Loucy (cell line): Measurements from ENCODE around the gene TOR4A.
"Not testable (repeated sequence)": the region's sequence is repeated elsewhere in the genome, so short reads cannot be mapped to it uniquely, and the experiment has no call there.

ENCODE experiments used
- H2AFZ ChIP-seq: fragments of 200-600 bp; sonication (generic); 2 replicates; pipeline ENCODE4 v1.6.0; 2016; ENCODE audit warnings: antibody characterized with exemption, mild to moderate bottlenecking, low read length, moderate library complexity
- H3F3A ChIP-seq: fragments of 200-600 bp; 2 replicates; pipeline ENCODE4 v1.6.0; 2016; ENCODE audit warnings: antibody characterized with exemption, low read depth, mild to moderate bottlenecking
- H3K27me3 ChIP-seq: fragments of 200-600 bp; sonication (generic); 2 replicates; pipeline ENCODE4 v1.6.1; 2014; ENCODE audit warnings: low read length, mild to moderate bottlenecking; ENCODE audit not compliant: insufficient read depth, poor library complexity, severe bottlenecking
- H3K36me3 ChIP-seq: fragments of 200-600 bp; sonication (generic); 2 replicates; pipeline ENCODE4 v1.6.1; 2016; ENCODE audit warnings: low read length; ENCODE audit not compliant: insufficient read depth
- H3K4me1 ChIP-seq: fragments of 200-600 bp; sonication (generic); 2 replicates; pipeline ENCODE4 v1.5.1; 2014; ENCODE audit warnings: low read length, mild to moderate bottlenecking; ENCODE audit not compliant: insufficient read depth, poor library complexity, severe bottlenecking
- H3K4me2 ChIP-seq: fragments of 200-600 bp; sonication (generic); 2 replicates; pipeline ENCODE4 v1.6.0; 2014; ENCODE audit warnings: antibody characterized with exemption, low read length, low read depth, mild to moderate bottlenecking; ENCODE audit not compliant: poor library complexity, severe bottlenecking
- H3K4me3 ChIP-seq: fragments of 200-600 bp; sonication (generic); 2 replicates; pipeline ENCODE4 v1.5.1; 2014; ENCODE audit warnings: low read length, mild to moderate bottlenecking, mixed read lengths; ENCODE audit not compliant: poor library complexity, severe bottlenecking
- H3K79me2 ChIP-seq: fragments of 200-600 bp; sonication (generic); 2 replicates; pipeline ENCODE4 v1.6.1; 2014; ENCODE audit warnings: low read length; ENCODE audit not compliant: insufficient read depth
- H3K9ac ChIP-seq: fragments of 200-600 bp; sonication (generic); 2 replicates; pipeline ENCODE4 v1.6.0; 2014; ENCODE audit warnings: mild to moderate bottlenecking, low read depth, low read length, moderate library complexity; ENCODE audit not compliant: poor library complexity, severe bottlenecking
- H3K9me2 ChIP-seq: fragments of 200-600 bp; sonication (generic); replicated peaks from 2 replicates; pipeline ENCODE4 v1.6.1; 2016; ENCODE audit warnings: low read depth, low read length, mixed read lengths
- H3K9me3 ChIP-seq: fragments of 200-600 bp; sonication (generic); 2 replicates; pipeline ENCODE4 v1.6.1; 2014; ENCODE audit warnings: mild to moderate bottlenecking, antibody characterized with exemption, low read length, low read depth; ENCODE audit not compliant: insufficient read depth
- H4K20me1 ChIP-seq: fragments of 200-600 bp; sonication (generic); 2 replicates; pipeline ENCODE4 v1.6.0; 2014; ENCODE audit warnings: antibody characterized with exemption, low read length, mild to moderate bottlenecking; ENCODE audit not compliant: insufficient read depth, poor library complexity, severe bottlenecking
- CTCF ChIP-seq: fragments of 200-600 bp; sonication (generic); conservative IDR thresholded peaks from 2 replicates; pipeline ENCODE4 v1.5.1; 2014; ENCODE audit warnings: mild to moderate bottlenecking, antibody characterized with exemption, low read length
- EZH2phosphoT487 ChIP-seq: fragments of 200-600 bp; IDR thresholded peaks from 2 replicates; pipeline ENCODE4 v1.6.1; 2018; ENCODE audit warnings: antibody characterized with exemption, mild to moderate bottlenecking, moderate library complexity, borderline replicate concordance

TOR4A gene

DNA sequence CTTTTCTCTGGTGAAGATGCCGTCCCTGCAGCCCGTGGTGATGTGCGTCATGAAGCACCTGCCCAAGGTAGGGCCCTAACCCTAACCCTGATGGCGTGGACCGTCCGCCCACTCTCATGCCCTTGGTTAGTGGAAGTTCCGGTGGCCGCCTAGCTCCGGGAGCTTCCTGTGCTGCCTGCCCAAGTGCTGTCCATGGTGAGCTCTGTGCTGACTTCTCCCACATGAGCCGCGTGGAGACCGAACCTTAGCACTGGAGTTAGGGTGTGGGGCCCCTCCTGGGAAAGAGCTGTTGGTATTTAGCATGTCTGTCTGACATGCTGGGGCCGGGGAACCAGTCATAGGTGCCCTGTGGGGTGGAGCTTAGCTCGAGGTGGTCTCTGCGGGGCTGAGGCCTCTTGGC lies 21.2 kb upstream of the TOR4A start:
- H3K4me2 ChIP-seq, result peak overlapping the region; percentile 78

GRCh38 chr9:137256856-137257255 lies 20.7 kb upstream of the TOR4A start:
- Histone ChIP-seq H3K4me1 (peaks cover 34% of the 10 kb centered on the region), H3F3A (no peaks in the 10 kb centered on the region), H4K20me1 (peaks cover 18% of the 10 kb centered on the region), H3K9ac (peak overlapping the region; percentile 88), H3K4me3 (peak overlapping the region; percentile 91), H3K36me3 (no peaks in the 10 kb centered on the region), H3K79me2 (peaks cover 40% of the 10 kb centered on the region), H3K9me2 (no peaks in the 10 kb centered on the region), H3K27me3 (peaks cover 4% of the 10 kb centered on the region), H3K4me2 (peak overlapping the region; percentile 78), H3K9me3 (no peaks in the 10 kb centered on the region), H2AFZ (no peak overlapping the region)
- TF ChIP-seq EZH2phosphoT487 (no peak), CTCF (no peak)

More for the DNA sequence above, 21.2 kb upstream of the TOR4A start:
- Histone ChIP-seq H3K9me2 (no peaks in the 10 kb centered on the region), H3K79me2 (peaks cover 40% of the 10 kb centered on the region), H3K4me1 (peaks cover 34% of the 10 kb centered on the region), H3K9me3 (no peaks in the 10 kb centered on the region), H3K4me3 (peak overlapping the region; percentile 91), H4K20me1 (peaks cover 18% of the 10 kb centered on the region), H2AFZ (no peak overlapping the region), H3F3A (no peaks in the 10 kb centered on the region), H3K36me3 (no peaks in the 10 kb centered on the region), H3K27me3 (peaks cover 4% of the 10 kb centered on the region), H3K9ac (peak overlapping the region; percentile 88)
- TF ChIP-seq CTCF, result no peak
- TF ChIP-seq EZH2phosphoT487, result no peak

DNA sequence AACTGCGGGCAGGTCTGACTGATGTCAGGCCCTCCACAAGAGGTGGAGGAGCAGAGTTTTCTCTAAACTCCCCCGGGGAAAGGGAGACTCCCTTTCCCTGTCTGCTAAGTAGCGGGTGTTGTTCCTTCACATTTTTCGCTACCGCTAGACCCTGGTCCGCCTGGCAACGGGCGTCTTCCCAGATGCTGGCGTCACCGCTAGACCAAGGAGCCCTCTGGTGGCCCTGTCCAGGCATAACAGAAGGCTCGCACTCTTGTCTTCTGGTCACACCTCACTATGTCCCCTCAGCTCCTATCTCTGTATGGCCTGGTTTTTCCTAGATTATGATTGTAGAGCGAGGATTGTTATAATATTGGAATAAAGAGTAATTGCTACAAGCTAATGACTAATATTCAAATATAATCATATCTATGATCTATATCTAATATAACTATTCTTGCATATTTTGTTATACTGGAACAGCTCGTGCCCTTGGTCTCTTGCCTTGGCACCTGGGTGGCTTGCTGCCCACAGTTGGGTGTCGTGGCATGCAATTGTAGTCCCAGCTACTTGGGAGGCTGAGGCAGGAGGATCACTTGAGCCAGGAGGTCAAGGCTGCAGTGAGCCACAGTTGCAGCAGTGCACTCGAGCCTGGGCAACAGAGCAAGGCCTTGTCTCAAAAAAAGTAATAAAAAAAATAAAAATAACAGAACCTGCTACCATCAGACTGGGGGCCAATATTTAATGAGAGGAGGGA lies 15.2 kb upstream of the TOR4A start:
- H3K9me2 ChIP-seq, H3K4me3 ChIP-seq, H3K4me2 ChIP-seq, H3K79me2 ChIP-seq, H3K9ac ChIP-seq, H2AFZ ChIP-seq, H3K4me1 ChIP-seq, H3K27me3 ChIP-seq, H3K9me3 ChIP-seq, H3F3A ChIP-seq, H4K20me1 ChIP-seq, H3K36me3 ChIP-seq: not testable (repeated sequence)
- TF ChIP-seq CTCF, result peak; percentile 40
